ENCODE results near the gene GAS2L3. TPM values are rescaled to one million over a fixed set of nuclear protein-coding genes. Genes with fewer than 3 reads are reported as not detected.

Gene GAS2L3
- total and polyA plus RNA-seq, 9 of the 15 experiments (the other 6 are each of a cell fraction or from before 2014, with no cell fraction given) = 1.5 to 9.8 (median 3.5) TPM

- TF ChIP-seq GABPB2 (CRISPR knock-in tag; conservative IDR thresholded peaks at IDR 0.05) (no peak), SP1 (CRISPR knock-in tag; IDR thresholded peaks at IDR 0.05) (peak; percentile 71), POLR2G (IDR thresholded peaks at IDR 0.05; ENCODE audit: low read depth, low read length) (peak; percentile 84), ZNF586 (CRISPR knock-in tag; conservative IDR thresholded peaks at IDR 0.05) (no peak), HMGN3 (IDR thresholded peaks at IDR 0.05; ENCODE audit: borderline replicate concordance, extremely low read depth, insufficient read length, low read depth, low read length) (peak; percentile 20), EGR1 (conservative IDR thresholded peaks at IDR 0.05) (peak; percentile 85), CEBPB (tag; IDR thresholded peaks at IDR 0.05) (no peak), MBD2 (IDR thresholded peaks at IDR 0.05; ENCODE audit: borderline replicate concordance, low read depth) (0 out of 2 replicates have a peak, but pooled peaks have one; percentile 15), RB1 (IDR thresholded peaks at IDR 0.05; ENCODE audit: low read depth) (0 out of 2 replicates have a peak, but pooled peaks have one; percentile 13), HDAC6 (IDR thresholded peaks at IDR 0.05; ENCODE audit: low read depth, low read length) (no peak), PTRF (tag; IDR thresholded peaks at IDR 0.05) (no peak), IRF1 (CRISPR knock-in tag; IDR thresholded peaks at IDR 0.05; ENCODE audit: borderline replicate concordance) (no peak), MYC (IDR thresholded peaks at IDR 0.05; ENCODE audit: low read depth, low read length) (no peak), MYC (CRISPR knock-in tag; IDR thresholded peaks at IDR 0.05; ENCODE audit: borderline replicate concordance, low read depth) (no peak), ZNF23 (CRISPR knock-in tag; IDR thresholded peaks at IDR 0.05) (no peak), CREB1 (IDR thresholded peaks at IDR 0.05) (no peak), CREB1 (CRISPR knock-in tag; IDR thresholded peaks at IDR 0.05) (no peak; the same call in 1 of the 2 replicates), RBM25 (IDR thresholded peaks at IDR 0.05; ENCODE audit: low read depth, low read length, severe bottlenecking) (peak; percentile 50), NFYB (IDR thresholded peaks at IDR 0.05; ENCODE audit: extremely low read depth, insufficient read length) (peak; percentile 73), CBX3 (IDR thresholded peaks at IDR 0.05; ENCODE audit: borderline replicate concordance in 1 of 2, low read length in 2 of 2) (0 out of 3 replicates have a peak, but pooled peaks of 1 of the 2 experiments have one; percentile 63), ZNF384 (IDR thresholded peaks at IDR 0.05; ENCODE audit: low read depth, low read length) (no peak), ZBED1 (IDR thresholded peaks at IDR 0.05) (no peak), ZNF282 (CRISPR knock-in tag; IDR thresholded peaks at IDR 0.05) (0 out of 2 replicates have a peak, but pooled peaks have one; percentile 45), EP400 (IDR thresholded peaks at IDR 0.05) (peak; percentile 45; the same call in 1 of the 2 replicates), ZNF584 (CRISPR knock-in tag; IDR thresholded peaks at IDR 0.05; ENCODE audit: low read depth) (no peak), SRSF3 (IDR thresholded peaks at IDR 0.05; ENCODE audit: insufficient read depth, low read length) (no peak), POLR2A (conservative IDR thresholded peaks at IDR 0.05) (peak; percentile 51), RHOXF2B (CRISPR knock-in tag; conservative IDR thresholded peaks at IDR 0.05) (no peak)
- TF ChIP-seq, protein P1, sequence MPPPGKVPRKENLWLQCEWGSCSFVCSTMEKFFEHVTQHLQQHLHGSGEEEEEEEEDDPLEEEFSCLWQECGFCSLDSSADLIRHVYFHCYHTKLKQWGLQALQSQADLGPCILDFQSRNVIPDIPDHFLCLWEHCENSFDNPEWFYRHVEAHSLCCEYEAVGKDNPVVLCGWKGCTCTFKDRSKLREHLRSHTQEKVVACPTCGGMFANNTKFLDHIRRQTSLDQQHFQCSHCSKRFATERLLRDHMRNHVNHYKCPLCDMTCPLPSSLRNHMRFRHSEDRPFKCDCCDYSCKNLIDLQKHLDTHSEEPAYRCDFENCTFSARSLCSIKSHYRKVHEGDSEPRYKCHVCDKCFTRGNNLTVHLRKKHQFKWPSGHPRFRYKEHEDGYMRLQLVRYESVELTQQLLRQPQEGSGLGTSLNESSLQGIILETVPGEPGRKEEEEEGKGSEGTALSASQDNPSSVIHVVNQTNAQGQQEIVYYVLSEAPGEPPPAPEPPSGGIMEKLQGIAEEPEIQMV (tag; conservative IDR thresholded peaks at IDR 0.05; ENCODE audit: low read depth) = no peak
Observed at GRCh38 chr12:100573292-100574186, at the start of gene GAS2L3 (continued).
